Activated CD4-positive, CD25-positive, alpha-beta regulatory T cell treated with anti-CD3 and anti-CD28 coated beads, Interleukin-2, amount 50 U/mL, for 16 hours (primary cell): ENCODE results near the gene TMC4.
"Not testable (repeated sequence)": the region's sequence is repeated elsewhere in the genome, so short reads cannot be mapped to it uniquely, and the experiment has no call there.

Experiments
- DNase-seq: peaks from one replicate; pipeline ENCODE4 v3.0.0-alpha.2; 2020; ENCODE audit warnings: low read depth, low spot score

Gene TMC4

GRCh38 chr19:54172471-54173358 is at the start of gene TMC4:
TSS of gene TMC4 (minus strand) at chr19:54173160. CDS start at chr19:54173117, 43 bp downstream.
- no peak for DNase-seq

- DNase-seq = not testable (repeated sequence)
Measured at GRCh38 chr19:54221947-54222346, 49.0 kb upstream of the TMC4 start.

GRCh38 chr19:54219702-54220101 is 46.7 kb upstream of the TMC4 start:
- DNase-seq = not testable (repeated sequence)

- DNase-seq = no peak
Measured at GRCh38 chr19:54218960-54219661, 46.2 kb upstream of the TMC4 start.

- DNase-seq = no peak
Measured at GRCh38 chr19:54218259-54218658, 45.3 kb upstream of the TMC4 start.

GRCh38 chr19:54217517-54218247 is 44.7 kb upstream of the TMC4 start:
- DNase-seq = not testable (repeated sequence)

- DNase-seq = no peak
Measured at GRCh38 chr19:54216869-54217268, 43.9 kb upstream of the TMC4 start.

GRCh38 chr19:54214734-54215133 is 41.8 kb upstream of the TMC4 start:
- DNase-seq = not testable (repeated sequence)

GRCh38 chr19:54214217-54214616 is 41.3 kb upstream of the TMC4 start:
- not testable (repeated sequence) for DNase-seq

- DNase-seq = no peak
Measured at GRCh38 chr19:54211235-54211634, 38.3 kb upstream of the TMC4 start.

GRCh38 chr19:54209811-54210494 is 37.0 kb upstream of the TMC4 start:
- no peak for DNase-seq

GRCh38 chr19:54209058-54209810 is 36.3 kb upstream of the TMC4 start:
- DNase-seq = no peak

- no peak for DNase-seq
Measured at GRCh38 chr19:54208784-54209057, 35.8 kb upstream of the TMC4 start.

- DNase-seq = no peak
Measured at GRCh38 chr19:54207983-54208783, 35.2 kb upstream of the TMC4 start.

- DNase-seq = no peak
Measured at GRCh38 chr19:54207676-54207982, 34.7 kb upstream of the TMC4 start.

- DNase-seq = not testable (repeated sequence)
Measured at GRCh38 chr19:54207193-54207592, 34.2 kb upstream of the TMC4 start.

- no peak for DNase-seq
Measured at GRCh38 chr19:54206831-54207177, 33.8 kb upstream of the TMC4 start.

- DNase-seq = no peak
Measured at GRCh38 chr19:54206030-54206830, 33.3 kb upstream of the TMC4 start.

- DNase-seq = no peak
Measured at GRCh38 chr19:54204767-54205468, 32.0 kb upstream of the TMC4 start.
